ENCODE data around the gene AGAP1. TPM values are rescaled to one million over a fixed set of nuclear protein-coding genes. Genes with fewer than 3 reads are reported as not detected.
A peak's percentile ranks its signal among the peaks of the same experiment; 100 is the strongest.

The AGAP1 gene
- total RNA-seq, 1 donor from 2014 or later, result 17.5 TPM

DNA sequence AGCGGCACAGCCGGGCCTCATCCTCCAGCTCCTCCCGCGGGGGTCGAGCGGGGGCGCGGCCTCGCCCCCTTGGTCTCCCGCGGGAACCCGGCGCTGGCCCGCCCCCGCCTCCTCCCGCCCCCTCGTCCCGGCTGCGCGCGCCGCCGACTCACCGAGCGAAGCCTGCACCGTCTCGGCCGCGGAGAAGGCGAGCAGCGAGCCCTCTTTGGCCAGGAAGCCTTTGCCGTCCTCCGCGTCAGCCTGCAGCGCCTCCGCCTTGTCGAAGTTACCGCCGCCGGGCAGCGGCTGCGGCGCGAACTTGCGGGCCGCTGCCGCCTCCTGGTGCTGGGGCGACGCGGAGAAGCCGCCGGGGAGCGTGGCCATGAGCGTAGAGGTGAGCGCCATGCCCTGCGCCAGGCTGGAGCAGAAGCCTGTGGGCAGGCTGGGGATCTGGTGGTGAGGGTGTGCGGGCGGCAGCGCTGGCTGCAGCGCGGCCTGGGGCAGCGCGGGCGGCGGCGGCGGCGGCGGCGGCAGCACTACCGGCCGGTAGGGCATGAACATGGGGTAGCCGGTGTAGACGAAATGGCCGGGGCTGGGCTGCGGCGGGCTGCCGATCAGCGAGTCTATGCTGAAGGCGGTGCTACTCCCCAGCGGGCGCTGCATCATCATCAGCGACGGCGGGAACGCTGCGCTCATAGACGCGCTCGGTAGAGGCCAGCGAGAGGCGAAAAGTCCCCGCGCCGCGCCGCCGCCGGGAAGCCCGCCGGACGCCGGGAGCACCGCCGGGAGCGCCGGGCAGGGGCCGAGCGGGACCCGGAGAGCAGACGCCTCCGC lies 673.7 kb downstream of the AGAP1 start:
- peak overlapping the region; percentile 45 for H3K4me3 ChIP-seq (ENCODE audit: low read depth, low read length)
- peak; percentile 30 for TF ChIP-seq CTCF (conservative IDR thresholded peaks at IDR 0.05; ENCODE audit: low read depth, low read length)
- DNase-seq (ENCODE audit: low read depth), result no peak

- TF ChIP-seq CTCF (conservative IDR thresholded peaks at IDR 0.05; ENCODE audit: low read depth, low read length), result no peak
- DNase-seq (ENCODE audit: low read depth), result no peak
- peak within 1 kb of the TSS; percentile 45 for H3K4me3 ChIP-seq (ENCODE audit: low read depth, low read length)
Observed at GRCh38 chr2:236168110-236169080, 674.6 kb downstream of the AGAP1 start, which contains the start of gene GBX2. GBX2 (minus strand) TSS chr2:236168386; CDS start chr2:236167971, 415 bp downstream.

- DNase-seq (ENCODE audit: low read depth), result no peak
- no peak for TF ChIP-seq CTCF (conservative IDR thresholded peaks at IDR 0.05; ENCODE audit: low read depth, low read length)
- H3K4me3 ChIP-seq (ENCODE audit: low read depth, low read length), result no peak overlapping the region
Observed at GRCh38 chr2:236169151-236169721, 675.4 kb downstream of the AGAP1 start.

DNA sequence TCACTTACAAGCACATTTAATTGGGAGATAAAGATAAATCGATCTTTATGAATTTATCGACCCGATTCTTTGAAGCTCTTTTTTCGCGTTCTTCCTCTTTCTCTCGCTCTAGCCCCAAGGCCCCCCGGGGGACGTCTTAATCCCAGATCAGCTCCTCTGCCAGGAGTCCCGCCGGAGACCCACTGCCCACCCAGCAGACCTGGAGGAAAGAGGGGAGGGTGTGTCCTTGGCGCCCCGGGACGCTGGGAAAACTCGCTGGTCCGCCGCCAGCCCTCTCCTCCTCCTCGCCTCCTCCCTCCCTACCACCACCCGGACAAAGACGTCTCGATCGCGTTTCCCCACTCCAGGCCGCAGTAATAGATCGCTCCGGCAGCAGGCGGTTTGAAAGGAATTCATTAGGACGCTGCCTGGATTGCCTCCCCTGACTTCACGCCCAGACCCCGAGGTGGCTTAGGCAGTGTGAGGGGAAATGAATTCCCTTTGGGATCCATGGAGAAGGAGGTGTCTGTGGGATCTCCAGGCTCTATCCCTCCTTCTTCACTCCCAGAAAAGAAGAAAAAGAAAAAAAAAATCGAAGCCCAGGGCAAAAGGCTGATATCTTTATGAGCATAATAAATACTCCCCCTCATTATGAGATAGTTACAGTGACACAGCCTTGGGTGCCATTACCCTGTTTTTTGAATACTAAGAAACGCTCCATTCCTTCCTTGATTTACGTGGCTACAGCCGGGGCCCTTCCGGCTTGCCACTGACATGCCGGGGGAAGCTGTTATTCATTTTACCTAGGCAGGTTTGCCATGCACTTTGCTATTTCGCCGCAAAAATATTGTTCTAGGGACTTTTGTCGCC lies 676.1 kb downstream of the AGAP1 start:
- TF ChIP-seq CTCF (conservative IDR thresholded peaks at IDR 0.05; ENCODE audit: low read depth, low read length), result no peak
- H3K4me3 ChIP-seq (ENCODE audit: low read depth, low read length), result no peak overlapping the region
- no peak for DNase-seq (ENCODE audit: low read depth)

GRCh38 chr2:236170590-236171165 lies 676.8 kb downstream of the AGAP1 start:
- no peak for TF ChIP-seq CTCF (conservative IDR thresholded peaks at IDR 0.05; ENCODE audit: low read depth, low read length)
- DNase-seq (ENCODE audit: low read depth), result no peak
- H3K4me3 ChIP-seq (ENCODE audit: low read depth, low read length), result no peak overlapping the region

Measured in epithelial cell of proximal tubule (primary cell).